DOHH2 (cell line): ENCODE measurements around the gene ADPRH.

ENCODE experiments used
- H3F3A ChIP-seq: fragments of 200-600 bp; sonication (generic), shearing (Covaris generic); 2 replicates; pipeline ENCODE4 v1.6.0; 2016; ENCODE audit warnings: antibody characterized with exemption, mild to moderate bottlenecking; ENCODE audit not compliant: control insufficient read depth, insufficient read depth
- H3K27ac ChIP-seq: fragments of 200-600 bp; sonication (generic); 2 replicates; pipeline ENCODE4 v1.5.1; 2014; ENCODE audit warnings: low read depth, mild to moderate bottlenecking, low read length, moderate library complexity
- H3K27me3 ChIP-seq: fragments of 200-600 bp; sonication (generic); 2 replicates; pipeline ENCODE4 v1.6.1; 2014; ENCODE audit warnings: mild to moderate bottlenecking, low read length, mixed read lengths; ENCODE audit not compliant: control insufficient read depth
- H3K36me3 ChIP-seq: fragments of 200-600 bp; sonication (generic); 2 replicates; pipeline ENCODE4 v1.6.1; 2014; ENCODE audit warnings: mild to moderate bottlenecking, low read length, moderate library complexity, mixed read lengths; ENCODE audit not compliant: control insufficient read depth
- H3K4me1 ChIP-seq: fragments of 200-600 bp; sonication (generic); 2 replicates; pipeline ENCODE4 v1.6.1; 2014; ENCODE audit warnings: mild to moderate bottlenecking, low read length, mixed read lengths; ENCODE audit not compliant: control insufficient read depth
- H3K4me2 ChIP-seq: fragments of 200-600 bp; sonication (generic); 2 replicates; pipeline ENCODE4 v1.6.0; 2014; ENCODE audit warnings: mild to moderate bottlenecking, low read length, moderate library complexity
- H3K4me3 ChIP-seq: fragments of 200-600 bp; sonication (generic); 2 replicates; pipeline ENCODE4 v1.5.1; 2014; ENCODE audit warnings: mild to moderate bottlenecking, low read length, mixed read lengths
- H3K79me2 ChIP-seq: fragments of 200-600 bp; sonication (generic); 2 replicates; pipeline ENCODE4 v1.6.1; 2014; ENCODE audit warnings: mild to moderate bottlenecking, low read length, mixed read lengths; ENCODE audit not compliant: control insufficient read depth
- H3K9me2 ChIP-seq: fragments of 200-600 bp; sonication (generic); replicated peaks from 2 replicates; pipeline ENCODE4 v1.6.1; 2014; ENCODE audit warnings: mild to moderate bottlenecking, low read length, mixed read lengths; ENCODE audit not compliant: control insufficient read depth
- H3K9me3 ChIP-seq: fragments of 200-600 bp; sonication (generic); 2 replicates; pipeline ENCODE4 v1.6.1; 2014; ENCODE audit warnings: antibody characterized with exemption, low read length, mixed read lengths; ENCODE audit not compliant: control insufficient read depth, insufficient read depth
- H4K20me1 ChIP-seq: fragments of 200-600 bp; sonication (generic); 2 replicates; pipeline ENCODE4 v1.6.0; 2014; ENCODE audit warnings: low read depth, mild to moderate bottlenecking, antibody characterized with exemption, low read length, moderate library complexity; ENCODE audit not compliant: control insufficient read depth, insufficient read depth
- CTCF ChIP-seq: fragments of 200-600 bp; sonication (generic); IDR thresholded peaks from one replicate; pipeline ENCODE4 v1.5.1; 2014; ENCODE audit warnings: antibody characterized with exemption, mild to moderate bottlenecking, low read depth, low read length; ENCODE audit not compliant: poor library complexity, severe bottlenecking
- EZH2phosphoT487 ChIP-seq: fragments of 200-600 bp; sonication (generic); IDR thresholded peaks from 2 replicates; pipeline ENCODE4 v1.6.1; 2017; ENCODE audit warnings: borderline replicate concordance, mild to moderate bottlenecking, antibody characterized with exemption, low read length, moderate library complexity, mixed read lengths

Gene ADPRH

GRCh38 chr3:119571230-119571629, 8.1 kb upstream of the ADPRH start:
- TF ChIP-seq EZH2phosphoT487 (no peak), CTCF (no peak)
- H4K20me1 ChIP-seq = no peaks in the 10 kb centered on the region
- H3K27ac ChIP-seq = no peak overlapping the region
- H3K79me2 ChIP-seq = no peaks in the 10 kb centered on the region
- no peak overlapping the region for H3K4me3 ChIP-seq
- no peaks in the 10 kb centered on the region for H3K4me1 ChIP-seq
- H3K27me3 ChIP-seq = no peaks in the 10 kb centered on the region
- H3K4me2 ChIP-seq = no peak overlapping the region
- H3K9me2 ChIP-seq = no peaks in the 10 kb centered on the region
- no peaks in the 10 kb centered on the region for H3K9me3 ChIP-seq
- H3F3A ChIP-seq = no peaks in the 10 kb centered on the region
- H3K36me3 ChIP-seq = no peaks in the 10 kb centered on the region

GRCh38 chr3:119571688-119572087, 7.6 kb upstream of the ADPRH start:
- Histone ChIP-seq H3K27ac (no peak overlapping the region), H3K4me3 (no peak overlapping the region), H3F3A (no peaks in the 10 kb centered on the region), H3K9me3 (no peaks in the 10 kb centered on the region), H4K20me1 (no peaks in the 10 kb centered on the region), H3K79me2 (no peaks in the 10 kb centered on the region), H3K4me2 (no peak overlapping the region), H3K36me3 (no peaks in the 10 kb centered on the region), H3K4me1 (no peaks in the 10 kb centered on the region), H3K9me2 (no peaks in the 10 kb centered on the region), H3K27me3 (no peaks in the 10 kb centered on the region)
- TF ChIP-seq EZH2phosphoT487 (no peak), CTCF (no peak)

GRCh38 chr3:119575507-119575906, 3.8 kb upstream of the ADPRH start:
- H3F3A ChIP-seq = 0 out of 2 replicates have a peak, but pooled peaks cover 3% of the 10 kb centered on the region
- no peaks in the 10 kb centered on the region for H3K9me2 ChIP-seq
- H3K4me1 ChIP-seq = peaks cover 16% of the 10 kb centered on the region
- H3K27me3 ChIP-seq = no peaks in the 10 kb centered on the region
- H3K4me3 ChIP-seq = no peak overlapping the region
- no peak for TF ChIP-seq CTCF
- no peak for TF ChIP-seq EZH2phosphoT487
- no peak overlapping the region for H3K4me2 ChIP-seq
- no peaks in the 10 kb centered on the region for H3K9me3 ChIP-seq
- no peak overlapping the region for H3K27ac ChIP-seq
- no peaks in the 10 kb centered on the region for H4K20me1 ChIP-seq
- H3K36me3 ChIP-seq = no peaks in the 10 kb centered on the region
- H3K79me2 ChIP-seq = no peaks in the 10 kb centered on the region
